ENCODE results near the gene GALM. TPM values are rescaled to one million over a fixed set of nuclear protein-coding genes. Genes with fewer than 3 reads are reported as not detected.

Gene GALM
- total and polyA plus RNA-seq, 10 of the 15 experiments (the other 5 are each of a cell fraction or from before 2014, with no cell fraction given), result 1.1 to 4.0 (median 1.7) TPM

GRCh38 chr2:38700113-38700785, 34.3 kb downstream of the GALM start:
- no peak overlapping the region for H3K4me3 ChIP-seq
- POLR2A ChIA-PET, result no interaction called here
- intact Hi-C loops (cut with micrococcal nuclease; ENCODE audit: unreplicated experiment), result no loop called here
- TF ChIP-seq TCF7 (IDR thresholded peaks at IDR 0.05; ENCODE audit: borderline replicate concordance) (no peak), RCOR1 (conservative IDR thresholded peaks at IDR 0.05; ENCODE audit: low read depth, low read length) (no peak), FOXM1 (IDR thresholded peaks at IDR 0.05; ENCODE audit: low read depth, low read length) (no peak), HDAC6 (IDR thresholded peaks at IDR 0.05; ENCODE audit: unreplicated experiment) (no peak), USF1 (IDR thresholded peaks at IDR 0.05; ENCODE audit: borderline replicate concordance, extremely low read length, insufficient read depth, low read depth, low read length) (no peak), ZNF592 (IDR thresholded peaks at IDR 0.05) (no peak), EED (IDR thresholded peaks at IDR 0.05; ENCODE audit: low read depth) (no peak), ZBTB4 (CRISPR knock-in tag; IDR thresholded peaks at IDR 0.05) (no peak), POLR2AphosphoS5 (IDR thresholded peaks at IDR 0.05; ENCODE audit: low read length) (no peak), MEF2A (IDR thresholded peaks at IDR 0.05; ENCODE audit: insufficient read depth, low read depth, low read length) (no peak), EGR1 (IDR thresholded peaks at IDR 0.05; ENCODE audit: borderline replicate concordance in 1 of 2, low read depth in 2 of 2, low read length in 2 of 2) (no peak), POU2F2 (IDR thresholded peaks at IDR 0.05; ENCODE audit: borderline replicate concordance, low read depth, low read length) (no peak), MLLT1 (IDR thresholded peaks at IDR 0.05) (no peak)

More at GRCh38 chr2:38700113-38700785, 34.3 kb downstream of the GALM start:
- H2AFZ ChIP-seq (ENCODE audit: control insufficient read depth, low read depth, low read length), result no peak overlapping the region
- WGBS (ENCODE audit: insufficient coverage, insufficient replicate concordance, low lambda C conversion rate, missing lambda C conversion rate), result 88% methylated on average over 9 of the region's 9 CpGs
- H3K27ac ChIP-seq (ENCODE audit: control insufficient read depth, insufficient read depth), result no peak overlapping the region
- no TSS peak for BruUV-seq (replicated peaks)
- ChIA-PET RAD21 (ENCODE audit: unreplicated experiment) (no interaction called here), SMC1A (ENCODE audit: uncharacterized antibody, unreplicated experiment) (interaction anchor here (1.6 kb wide), 1 partner anchor 9 kb away, joined by 5 read pairs; no protein-coding TSS in a partner anchor), CTCF (interaction anchor here (1.4 kb wide), 1 partner anchor 97 kb away, joined by 4 read pairs; no protein-coding TSS in a partner anchor)
- no peak overlapping the region for H3K4me2 ChIP-seq (ENCODE audit: control insufficient read depth, insufficient read depth)
- ATAC-seq, result no peak
- no peak for FAIRE-seq
- DNase-seq (ENCODE audit: low read depth, low spot score), result no peak
- H3K27me3 ChIP-seq (replicated peaks in 1 of 2; ENCODE audit: control insufficient read depth in 2 of 2, insufficient read depth in 2 of 2, low read length in 1 of 2), result no peaks in the 10 kb centered on the region
- no peaks in the 10 kb centered on the region for H3K9me3 ChIP-seq (replicated peaks; ENCODE audit: control insufficient read depth, insufficient read depth, low read length)
- H3K79me2 ChIP-seq (ENCODE audit: control insufficient read depth, insufficient read depth, low read length), result no peaks in the 10 kb centered on the region
- H3K4me1 ChIP-seq (ENCODE audit: control insufficient read depth, insufficient read depth, low read length), result no peaks in the 10 kb centered on the region
- no peaks in the 10 kb centered on the region for H4K20me1 ChIP-seq (ENCODE audit: control insufficient read depth, insufficient read depth)
- H3K9ac ChIP-seq (ENCODE audit: control insufficient read depth, insufficient read depth, low read length), result no peak overlapping the region
- H3K36me3 ChIP-seq (ENCODE audit: control insufficient read depth in 2 of 2, insufficient read depth in 2 of 2, low read length in 1 of 2), result no peaks in the 10 kb centered on the region
- in situ Hi-C loops (cut with MboI), result no loop called here
